Stimulated activated CD8-positive, alpha-beta memory T cell treated with anti-CD3 and anti-CD28 coated beads, Interleukin-12 subunit alpha, Interleukin-12 subunit beta, amount 100 ng/mL, for 1 hour (primary cell): Measurements from ENCODE around the gene AOPEP.
"Not testable (repeated sequence)": the region's sequence is repeated elsewhere in the genome, so short reads cannot be mapped to it uniquely, and the experiment has no call there.

ENCODE experiments used
- DNase-seq: peaks from one replicate; pipeline ENCODE4 v3.0.0-alpha.2; 2020; ENCODE audit warnings: low read depth

Gene AOPEP

DNA sequence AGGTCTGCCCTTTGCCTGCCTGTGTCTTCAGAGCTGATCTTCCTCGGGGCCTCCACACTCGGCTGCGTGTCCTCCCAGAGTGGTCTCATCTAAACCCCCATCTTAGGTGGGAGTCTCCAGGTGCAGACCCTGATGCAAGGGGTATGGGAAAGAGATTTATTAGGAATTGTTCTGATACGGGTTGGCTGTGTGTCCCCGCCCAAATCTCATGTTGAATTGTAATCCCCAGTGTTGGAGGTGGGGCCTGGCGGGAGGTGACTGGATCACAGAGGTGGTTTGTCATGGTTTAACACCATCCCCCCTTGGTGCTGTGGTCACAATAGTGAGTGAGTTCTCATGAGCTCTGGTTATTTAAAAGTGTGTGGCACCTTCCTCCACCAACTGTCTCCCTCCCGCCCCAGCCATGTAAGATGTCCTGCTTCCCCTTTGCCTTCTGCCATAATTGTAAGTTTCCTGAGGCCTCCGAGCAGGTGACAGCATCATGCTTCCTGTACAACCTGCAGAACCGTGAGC, 208.4 kb downstream of the AOPEP start:
- no peak for DNase-seq

DNA sequence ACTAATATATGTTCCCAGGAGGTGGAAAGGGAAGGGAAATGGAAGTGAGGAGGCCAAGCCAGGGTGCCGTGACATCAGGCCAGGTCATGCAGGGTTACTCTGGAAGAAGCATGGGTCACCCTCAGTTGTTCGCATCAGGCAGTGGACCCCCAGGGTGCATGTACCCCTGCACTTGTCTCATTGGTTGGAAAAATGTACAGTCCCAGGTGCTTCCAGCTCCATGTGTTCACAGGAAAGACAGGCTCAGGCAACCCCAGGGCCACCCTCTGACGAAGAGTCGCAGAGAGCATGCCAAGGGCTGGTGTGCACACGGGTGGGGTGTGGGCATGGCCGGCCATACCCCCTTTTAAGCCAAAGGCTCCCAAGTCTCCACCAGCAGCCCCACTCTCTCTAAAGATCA, 208.9 kb downstream of the AOPEP start:
- DNase-seq, result no peak

DNA sequence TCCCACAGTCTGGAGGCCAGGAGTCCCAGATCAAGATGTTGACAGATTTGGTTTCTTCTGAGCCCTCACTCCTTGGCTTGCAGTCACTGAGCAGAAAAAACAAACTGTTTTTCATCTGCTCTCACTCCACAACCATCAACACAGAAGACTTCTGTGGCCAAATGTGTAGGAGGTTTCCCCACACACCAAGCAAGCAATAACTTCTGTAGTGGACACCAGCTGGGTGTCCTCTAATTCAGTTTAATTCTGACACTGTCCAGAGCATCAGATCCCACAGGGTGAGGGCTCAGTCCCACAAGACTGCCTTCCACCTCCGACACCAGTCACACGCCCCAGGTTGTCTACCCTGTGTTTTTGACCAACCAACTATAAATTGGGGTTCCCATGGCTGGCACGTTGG, 209.9 kb downstream of the AOPEP start:
- no peak for DNase-seq

DNA sequence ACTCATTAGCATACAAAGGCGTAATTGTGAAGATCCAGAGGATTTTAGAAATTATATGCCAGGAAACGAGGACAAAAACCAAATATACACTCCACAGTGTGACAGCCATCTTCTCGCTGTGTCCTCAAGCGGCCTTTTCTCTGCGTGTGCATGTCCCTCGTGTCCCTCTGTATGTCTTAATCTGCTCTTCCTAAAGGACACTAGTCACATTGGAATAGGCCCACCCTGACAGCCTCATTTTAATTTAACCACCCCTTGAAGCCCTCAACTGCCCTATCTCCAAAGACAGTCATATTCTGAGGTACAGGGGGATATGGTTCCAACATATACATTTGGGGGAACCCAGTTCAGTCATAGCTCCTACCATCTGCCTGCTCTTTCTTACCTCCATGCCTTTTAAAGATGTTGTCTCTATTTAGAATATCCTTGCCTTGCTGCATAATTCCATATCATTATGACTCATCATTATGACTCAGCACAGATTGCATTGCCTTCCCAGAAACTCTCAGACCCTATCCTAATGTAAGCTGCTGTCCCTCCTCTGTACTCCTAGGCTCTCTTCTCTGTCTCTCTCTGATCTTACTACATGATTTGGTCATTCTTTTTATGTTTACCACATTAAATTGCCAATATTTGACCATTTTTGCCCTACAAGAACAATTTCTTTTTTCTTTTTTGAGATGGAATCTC, 210.9 kb downstream of the AOPEP start:
- DNase-seq, result no peak

DNA sequence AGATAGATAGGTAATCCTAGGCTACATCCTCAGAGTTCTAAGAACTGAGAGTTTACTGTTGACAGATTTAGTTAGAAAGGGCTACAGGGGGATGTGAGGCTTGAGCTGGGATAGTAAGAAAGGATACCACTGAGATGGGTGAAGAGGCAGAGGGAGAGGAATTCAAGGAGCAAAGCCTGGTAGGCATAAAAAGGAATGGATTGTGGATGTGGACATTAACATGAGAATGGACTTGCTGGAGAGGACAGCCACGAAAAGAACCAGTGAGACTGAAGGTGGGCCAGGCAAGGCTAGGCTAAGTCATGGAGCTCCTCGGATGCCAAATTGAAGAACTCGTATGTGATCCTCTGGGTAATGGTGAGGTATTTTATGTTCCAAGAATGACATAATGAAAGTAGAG, 211.9 kb downstream of the AOPEP start:
- no peak for DNase-seq

DNA sequence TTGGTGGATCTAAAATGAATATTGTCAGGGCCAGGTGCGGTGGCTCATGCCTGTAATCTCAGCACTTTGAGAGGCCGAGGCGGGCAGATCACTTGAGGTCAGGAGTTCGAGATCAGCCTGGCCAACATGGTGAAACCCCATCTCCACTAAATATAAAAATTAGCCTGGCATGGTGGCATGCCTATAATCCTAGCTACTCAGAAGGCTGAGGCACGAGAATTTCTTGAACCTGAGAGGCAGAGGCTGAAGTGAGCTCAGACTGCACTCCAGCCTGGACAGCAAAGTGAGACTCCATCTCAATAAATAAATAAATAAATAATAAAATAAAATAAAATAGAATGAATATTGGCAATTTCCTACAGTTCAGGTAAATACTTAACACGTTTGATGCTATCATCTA, 213.8 kb downstream of the AOPEP start:
- not testable (repeated sequence) for DNase-seq

DNA sequence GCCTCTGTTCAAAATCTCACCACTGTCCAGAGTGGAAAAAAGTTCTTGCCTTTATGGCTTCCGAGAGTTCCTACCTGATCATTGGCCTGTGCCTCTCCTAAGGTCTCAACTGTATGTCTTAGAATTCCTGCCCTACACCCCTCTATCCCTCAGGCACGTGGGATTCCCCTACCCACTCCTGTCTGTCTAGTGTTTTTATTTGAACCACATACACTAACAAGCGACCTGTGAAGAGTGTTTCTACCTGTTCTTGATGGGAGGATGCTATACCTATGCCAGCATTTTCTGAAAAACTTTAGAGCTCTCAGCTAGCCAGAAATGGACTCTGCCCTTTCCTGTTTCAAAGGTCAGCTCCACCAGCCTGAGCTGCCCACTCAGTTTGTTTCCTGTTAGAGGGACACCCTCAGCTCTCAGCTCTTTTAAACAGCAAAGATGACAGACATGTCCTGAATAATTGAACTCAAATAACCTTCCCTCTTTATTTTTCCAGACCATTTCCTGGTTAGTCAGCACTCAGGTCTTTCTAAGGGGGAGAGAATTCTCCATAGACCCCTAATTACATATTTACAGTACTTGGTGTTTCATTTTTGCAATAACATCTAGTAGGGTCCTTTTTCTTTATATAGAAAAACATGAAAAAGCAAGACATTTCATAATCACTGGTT, 214.8 kb downstream of the AOPEP start:
- DNase-seq, result no peak

DNA sequence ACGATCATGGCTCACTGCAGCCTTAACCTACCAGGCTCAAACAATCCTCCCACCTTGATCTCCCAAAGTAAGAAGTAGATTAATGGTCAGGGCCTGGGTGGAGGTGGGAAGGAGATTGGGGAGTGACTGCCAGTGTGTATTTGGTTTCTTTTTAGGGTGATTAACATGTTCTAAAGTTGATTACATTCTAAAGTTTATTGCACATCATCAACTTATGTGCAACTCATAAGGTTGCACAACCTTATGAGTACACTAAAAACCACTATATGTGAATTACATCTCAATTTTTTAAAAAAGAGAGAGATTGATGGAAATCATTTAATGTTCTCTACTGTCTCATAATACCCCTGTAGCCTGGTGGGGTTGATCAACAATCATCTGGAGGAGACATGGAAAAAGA, 218.1 kb downstream of the AOPEP start:
- no peak for DNase-seq

DNA sequence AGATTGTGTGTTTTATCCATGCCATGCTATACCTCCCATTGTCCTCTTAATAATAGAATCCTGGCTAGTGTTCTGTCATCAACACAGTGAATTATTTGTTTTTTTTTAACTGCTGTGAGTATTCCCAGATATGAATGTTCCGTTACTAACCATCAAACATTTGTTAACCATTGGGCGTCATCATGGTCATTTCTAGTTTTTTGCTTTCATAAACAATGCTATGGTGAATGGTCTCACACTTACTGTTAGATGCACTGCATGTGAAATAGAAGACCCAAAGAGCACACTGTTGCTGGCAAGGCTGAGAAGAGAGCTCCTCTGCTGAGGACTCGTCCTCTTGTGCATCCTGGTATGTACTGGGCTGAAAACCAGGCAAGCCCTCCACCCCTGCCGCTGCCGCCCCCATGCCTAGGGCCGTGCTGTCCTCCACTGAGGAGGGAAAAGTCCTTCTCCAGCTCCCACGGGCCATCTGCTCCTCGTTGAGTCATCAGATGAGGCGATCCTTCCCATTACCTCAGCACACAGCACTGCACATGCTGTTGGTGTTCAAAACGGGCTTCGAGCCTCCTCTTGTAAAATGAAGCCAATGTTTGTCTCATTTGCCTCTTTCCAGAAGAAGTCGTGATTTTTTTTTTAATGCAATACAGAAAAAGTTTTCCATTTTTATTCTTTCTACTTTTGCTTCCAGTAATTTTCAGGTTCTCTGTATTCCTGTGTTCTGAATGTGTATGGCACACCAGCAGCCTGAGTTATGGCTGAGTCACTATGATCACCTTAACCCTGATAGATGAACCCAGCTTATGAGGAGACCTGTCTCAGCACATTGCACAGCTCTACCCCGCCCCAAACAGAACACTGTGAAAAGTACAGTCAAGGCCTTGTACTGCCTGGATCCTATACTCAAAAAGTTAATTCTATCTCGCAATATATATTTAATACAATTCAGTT, 219.0 kb downstream of the AOPEP start:
- no peak for DNase-seq

DNA sequence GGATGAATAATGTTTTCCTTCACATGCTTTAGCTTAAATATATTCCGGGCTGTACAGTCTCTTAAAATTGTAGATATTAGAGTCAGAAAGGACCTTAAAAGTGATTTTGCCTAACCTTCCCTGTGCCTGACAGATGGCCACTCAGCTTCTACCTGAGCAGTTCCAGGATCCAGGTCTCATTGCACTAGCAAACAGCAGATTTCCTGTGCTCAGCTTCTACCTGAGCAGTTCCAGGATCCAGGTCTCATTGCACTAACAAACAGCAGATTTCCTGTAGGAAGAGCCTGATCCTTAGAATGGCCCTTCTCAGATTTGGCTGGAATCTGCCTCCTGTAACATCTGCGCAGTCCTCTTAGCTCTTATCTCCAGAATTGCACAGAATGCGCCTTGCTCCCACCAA, 219.8 kb downstream of the AOPEP start:
- DNase-seq, result no peak

DNA sequence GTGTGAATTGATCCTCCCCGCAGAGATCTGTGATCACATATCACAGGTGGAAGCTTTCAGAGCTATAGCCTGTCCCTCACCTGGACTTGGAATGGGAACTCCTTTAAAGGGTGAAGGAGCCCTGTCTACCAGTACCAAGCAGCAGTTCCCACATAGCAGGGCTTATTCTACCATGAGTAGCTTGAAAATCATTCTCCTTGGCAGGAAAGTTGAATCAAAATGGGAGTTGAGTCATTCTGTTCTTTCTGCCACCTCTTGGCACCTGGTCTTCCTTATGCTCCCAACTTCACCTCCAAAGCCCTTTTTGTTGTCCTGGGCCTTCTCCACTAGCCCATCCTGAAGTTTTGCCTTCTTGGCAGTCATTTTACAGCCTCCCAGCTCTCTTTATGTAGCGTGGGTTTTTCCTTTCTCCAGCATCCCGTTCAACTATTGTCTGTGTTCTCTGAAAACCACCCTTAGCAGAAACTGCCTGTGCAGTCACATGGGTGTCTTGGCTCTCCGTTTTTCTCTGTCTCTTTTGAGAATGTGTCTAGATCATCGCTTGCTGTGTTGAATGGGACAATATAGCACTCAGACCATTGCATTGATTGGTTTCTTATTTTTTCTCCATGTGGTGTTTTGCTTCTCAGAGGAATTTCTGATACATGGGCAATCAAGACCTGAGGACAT, 222.2 kb downstream of the AOPEP start:
- no peak for DNase-seq

DNA sequence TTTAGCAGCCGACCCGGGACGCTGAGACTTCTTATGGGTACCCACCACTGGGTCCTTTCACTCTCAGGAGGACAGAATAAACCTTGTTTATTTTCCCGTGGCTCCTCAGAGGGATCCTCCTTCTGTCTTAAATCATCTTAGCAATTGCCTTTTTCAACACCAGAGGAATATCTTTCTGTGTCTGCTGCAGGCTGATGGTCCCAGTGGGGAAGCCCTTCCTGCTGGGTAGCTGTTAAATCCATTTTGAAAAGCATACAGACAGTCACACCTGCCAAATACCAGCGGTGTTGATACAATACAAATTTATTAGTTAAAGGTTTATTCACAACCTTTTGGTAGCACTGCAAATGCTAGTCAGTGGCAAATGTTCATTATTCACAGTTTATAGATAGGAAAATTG, 222.9 kb downstream of the AOPEP start:
- no peak for DNase-seq

DNA sequence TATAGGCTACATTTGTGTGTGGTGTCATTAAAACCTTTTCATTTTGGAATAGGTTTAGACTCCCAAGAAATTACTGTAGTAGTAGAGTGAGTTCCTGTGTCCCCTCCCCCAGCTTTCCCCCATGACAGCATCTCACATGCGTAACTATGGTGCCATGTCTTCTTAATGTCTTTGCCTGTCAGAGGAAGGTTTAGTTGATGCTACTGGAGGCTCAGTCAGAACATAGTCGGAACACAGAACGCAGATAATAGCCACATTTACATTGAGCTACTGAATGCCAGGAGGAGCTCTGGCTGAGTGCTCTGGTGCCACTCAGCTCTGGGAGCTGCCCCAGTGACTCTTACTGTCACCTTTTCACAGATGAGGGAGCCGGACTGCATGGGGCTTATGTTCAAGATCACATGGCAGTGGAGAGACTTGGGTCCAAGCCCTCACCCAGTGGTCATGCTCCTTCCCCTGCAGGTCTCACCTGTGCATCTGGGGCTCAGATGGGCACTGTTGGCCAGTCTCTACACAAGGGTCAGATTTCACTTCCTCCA, 223.6 kb downstream of the AOPEP start:
- no peak for DNase-seq

DNA sequence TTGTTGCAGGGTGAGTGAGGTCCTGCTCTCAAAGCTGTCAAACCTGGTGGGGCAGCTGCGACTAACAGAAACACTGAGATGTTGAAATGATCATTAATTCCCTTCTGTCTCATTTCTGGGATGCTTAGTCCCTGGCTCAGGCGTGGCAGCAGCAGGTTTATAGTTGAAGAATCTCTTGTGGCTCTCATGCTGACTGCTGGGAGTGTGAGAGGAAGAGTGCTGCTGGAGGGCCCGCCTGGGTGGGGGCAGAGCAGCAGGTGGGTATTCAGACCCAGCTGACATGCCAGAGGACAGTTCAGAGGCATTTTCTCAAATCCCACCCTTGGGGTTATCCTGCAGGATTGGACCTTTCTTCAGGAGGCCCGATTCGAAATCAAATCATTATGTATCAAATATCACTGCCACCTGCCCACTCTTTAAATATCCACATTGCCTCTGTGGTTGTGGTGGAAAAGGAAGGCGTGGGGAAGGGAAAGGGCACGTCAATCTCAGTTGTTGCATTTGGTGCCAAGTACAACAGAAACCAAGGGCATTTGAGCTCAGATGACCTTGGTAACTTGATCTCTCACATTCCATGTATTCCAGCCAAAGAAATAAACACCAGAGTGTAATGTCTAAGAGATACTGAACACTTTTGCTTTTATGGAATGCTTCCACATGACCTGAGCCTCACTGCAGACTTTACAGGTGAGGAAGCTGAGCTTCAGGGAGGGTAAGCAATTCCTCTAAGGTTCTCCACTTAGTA, 224.3 kb downstream of the AOPEP start:
- no peak for DNase-seq

DNA sequence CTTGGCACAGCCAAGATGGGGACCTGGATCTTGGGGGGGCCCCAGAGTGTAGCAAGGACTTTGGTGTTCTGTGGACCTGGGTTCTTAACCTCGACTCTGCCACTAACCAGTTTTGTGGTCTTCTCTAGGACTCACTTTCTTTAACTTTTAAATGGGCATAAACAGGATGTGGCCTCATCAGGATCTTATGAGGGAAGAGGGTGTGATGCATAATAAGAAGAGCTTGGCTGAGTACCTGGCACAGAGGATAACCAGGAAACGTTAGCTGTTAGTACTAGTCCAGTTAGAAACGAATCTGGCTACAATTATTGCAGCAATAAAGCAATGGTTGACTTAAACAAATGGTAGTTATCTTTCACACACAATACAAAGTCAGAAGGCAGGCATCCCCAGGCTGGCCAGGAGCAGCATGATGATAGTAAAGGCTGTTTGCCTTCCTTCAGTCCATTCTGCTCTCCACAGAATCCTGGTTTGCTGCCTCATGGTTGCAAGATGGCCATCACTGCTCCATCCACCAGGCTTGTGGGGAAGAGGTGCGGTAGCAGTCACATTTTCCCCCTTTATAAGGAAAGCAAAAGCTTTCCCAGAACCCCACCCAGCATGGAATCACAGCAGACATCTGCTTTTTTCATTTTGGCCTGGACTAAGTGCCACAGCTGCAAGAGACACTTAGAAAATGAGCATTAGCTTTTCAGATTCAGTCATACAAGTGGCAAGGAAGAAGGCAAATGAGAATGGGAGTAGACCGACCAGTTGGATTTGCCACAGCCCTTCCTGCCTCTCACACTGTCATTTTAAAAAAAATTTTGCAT, 225.0 kb downstream of the AOPEP start:
- no peak for DNase-seq

DNA sequence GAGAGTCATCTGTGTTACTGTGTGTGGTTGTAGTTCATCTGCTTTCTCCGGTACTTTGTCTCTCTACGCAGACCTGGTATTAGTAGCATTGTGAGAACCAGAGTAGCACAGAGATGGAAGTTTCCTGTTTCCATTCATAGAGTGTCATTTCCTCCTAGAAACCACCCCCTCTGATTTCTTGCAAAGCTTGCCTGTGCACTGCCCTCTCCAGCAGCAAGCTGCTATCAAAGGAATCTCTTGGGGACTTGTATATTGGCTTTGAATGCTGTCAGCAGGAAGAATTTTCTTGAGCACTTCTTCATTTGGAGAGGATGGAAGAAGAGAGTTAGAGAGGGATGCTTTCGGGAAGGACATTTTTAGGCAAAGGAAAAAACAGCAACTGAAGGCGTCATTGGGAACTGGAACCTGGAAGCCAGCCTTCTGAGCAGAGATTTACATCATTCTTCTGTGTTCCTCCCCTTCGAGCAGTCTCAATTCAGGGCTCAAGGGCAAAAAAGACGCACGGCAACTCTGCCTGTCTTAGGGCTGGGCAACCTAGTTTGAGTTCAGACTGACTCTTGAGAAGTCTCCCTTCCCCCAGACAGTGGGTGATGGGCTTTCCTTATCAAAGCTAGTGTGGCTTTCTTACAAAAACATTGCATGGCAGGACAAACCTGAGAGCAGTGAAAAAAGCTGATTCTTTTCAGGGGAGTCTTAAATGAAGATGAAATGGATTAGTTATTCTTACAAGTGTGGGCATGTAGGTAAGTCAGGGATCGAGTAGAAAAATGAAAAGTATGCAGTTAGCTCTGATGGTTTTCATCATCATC, 226.3 kb downstream of the AOPEP start:
- DNase-seq, result no peak

DNA sequence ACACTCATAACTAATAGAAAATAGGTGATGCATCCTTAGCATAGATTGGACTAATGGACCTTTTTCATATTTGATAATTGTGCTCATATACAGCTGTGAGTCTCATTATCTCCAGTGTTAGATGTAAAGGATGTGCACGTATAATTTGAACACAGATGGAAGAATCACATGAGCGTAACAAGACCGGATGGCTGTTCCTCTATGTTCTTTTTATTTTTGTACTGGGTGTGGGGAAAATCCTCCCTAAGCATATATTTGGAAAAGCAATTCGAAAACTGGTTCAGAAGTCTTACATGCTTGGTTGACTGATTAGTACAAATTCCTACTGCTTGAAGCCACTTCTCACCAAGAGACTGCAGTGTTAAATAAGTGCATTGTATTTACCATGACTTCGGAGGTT, 230.2 kb downstream of the AOPEP start:
- DNase-seq, result no peak

DNA sequence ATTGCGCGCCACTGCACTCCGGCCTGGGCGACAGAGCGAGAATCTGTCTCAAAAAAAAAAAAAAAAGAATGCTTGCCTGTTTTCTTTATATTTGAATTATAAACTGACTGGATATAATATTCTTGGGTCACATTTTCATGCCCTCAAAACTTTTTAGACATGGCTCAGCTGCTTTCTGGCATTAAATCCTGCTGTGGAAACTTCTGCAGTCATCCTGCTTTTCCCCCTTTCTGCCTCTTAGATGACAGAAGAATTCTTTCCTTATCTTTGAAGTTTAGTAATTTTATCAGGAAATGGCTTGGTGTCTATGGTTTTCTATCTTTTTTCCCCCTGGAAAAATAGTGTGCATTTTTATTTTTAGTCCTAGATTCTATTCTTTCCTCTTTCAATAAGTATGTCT, 234.5 kb downstream of the AOPEP start:
- no peak for DNase-seq

DNA sequence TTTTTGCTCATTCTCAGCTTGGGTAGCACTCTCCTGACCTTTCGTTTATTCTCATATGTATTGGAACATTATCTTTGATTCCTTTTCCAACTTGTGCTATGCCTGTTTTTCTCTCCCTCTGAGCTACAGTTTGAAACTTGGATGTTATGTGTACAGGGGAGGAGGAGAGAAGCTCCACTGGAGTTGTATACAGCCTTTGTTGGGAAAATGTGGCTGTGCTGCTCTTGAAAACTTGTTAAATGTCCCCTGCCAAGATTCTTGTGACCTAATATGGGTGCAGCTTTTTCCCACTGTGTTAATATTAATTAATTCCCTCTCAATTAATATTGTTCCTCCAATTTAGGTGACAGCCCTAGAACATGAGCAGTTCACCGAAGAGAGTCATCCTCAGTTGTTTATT, 235.4 kb downstream of the AOPEP start:
- no peak for DNase-seq
